ENCODE results near the gene AXIN1.

The AXIN1 gene

GRCh38 chr16:303760-304505, 48.6 kb downstream of the AXIN1 start:
- Histone ChIP-seq H3K4me3 (ENCODE audit: low read depth, low read length) (no peak overlapping the region), H3K36me3 (peaks cover 40% of the 10 kb centered on the region), H3K9me3 (ENCODE audit: severe bottlenecking) (no peaks in the 10 kb centered on the region), H3K27ac (no peak overlapping the region), H3K27me3 (ENCODE audit: insufficient read depth, low read depth, severe bottlenecking) (no peaks in the 10 kb centered on the region)
- no peak for DNase-seq
- TF ChIP-seq CTCF (IDR thresholded peaks at IDR 0.05; ENCODE audit: low read depth, low read length), result peak; percentile 32; the same call in 1 of the 2 replicates

- no peak for TF ChIP-seq CTCF (IDR thresholded peaks at IDR 0.05; ENCODE audit: low read depth, low read length)
- Histone ChIP-seq H3K4me3 (ENCODE audit: low read depth, low read length) (no peak overlapping the region), H3K36me3 (peaks cover 35% of the 10 kb centered on the region)
Measured at GRCh38 chr16:301950-302349, 50.6 kb downstream of the AXIN1 start.

GRCh38 chr16:301235-301634, 51.3 kb downstream of the AXIN1 start:
- no peaks in the 10 kb centered on the region for H3K9me3 ChIP-seq (ENCODE audit: severe bottlenecking)
- peaks cover 36% of the 10 kb centered on the region for H3K36me3 ChIP-seq
- no peak overlapping the region for H3K27ac ChIP-seq
- H3K4me3 ChIP-seq (ENCODE audit: low read depth, low read length), result no peak overlapping the region
- no peak for TF ChIP-seq CTCF (IDR thresholded peaks at IDR 0.05; ENCODE audit: low read depth, low read length)
- DNase-seq, result no peak
- H3K27me3 ChIP-seq (ENCODE audit: insufficient read depth, low read depth, severe bottlenecking), result no peaks in the 10 kb centered on the region

More at GRCh38 chr16:301950-302349, 50.6 kb downstream of the AXIN1 start:
- DNase-seq, result no peak
- H3K27ac ChIP-seq, result no peak overlapping the region
- no peaks in the 10 kb centered on the region for H3K27me3 ChIP-seq (ENCODE audit: insufficient read depth, low read depth, severe bottlenecking)
- H3K9me3 ChIP-seq (ENCODE audit: severe bottlenecking), result no peaks in the 10 kb centered on the region

- Histone ChIP-seq H3K36me3 (peaks cover 34% of the 10 kb centered on the region), H3K27me3 (ENCODE audit: insufficient read depth, low read depth, severe bottlenecking) (no peaks in the 10 kb centered on the region), H3K4me3 (ENCODE audit: low read depth, low read length) (no peak overlapping the region), H3K27ac (no peak overlapping the region), H3K9me3 (ENCODE audit: severe bottlenecking) (no peaks in the 10 kb centered on the region)
- DNase-seq, result no peak
- TF ChIP-seq CTCF (IDR thresholded peaks at IDR 0.05; ENCODE audit: low read depth, low read length), result no peak
Measured at GRCh38 chr16:297832-298231, 54.7 kb downstream of the AXIN1 start.

- TF ChIP-seq CTCF (IDR thresholded peaks at IDR 0.05; ENCODE audit: low read depth, low read length), result no peak
- Histone ChIP-seq H3K27me3 (ENCODE audit: insufficient read depth, low read depth, severe bottlenecking) (no peaks in the 10 kb centered on the region), H3K9me3 (ENCODE audit: severe bottlenecking) (no peaks in the 10 kb centered on the region), H3K4me3 (ENCODE audit: low read depth, low read length) (no peak overlapping the region), H3K27ac (no peak overlapping the region), H3K36me3 (peaks cover 37% of the 10 kb centered on the region)
- no peak for DNase-seq
Measured at GRCh38 chr16:296806-297510, 55.6 kb downstream of the AXIN1 start.
